WTC11 (cell line): ENCODE data around the gene PDE4A. TPM values are rescaled to one million over a fixed set of nuclear protein-coding genes. Genes with fewer than 3 reads are reported as not detected.

ENCODE experiments used
- ATAC-seq: fragments of 200-7000 bp; cut with Tn5 transposase; 2 replicates; pipeline ENCODE4 v1.10.0; 2021; ENCODE audit warnings: mild to moderate bottlenecking, moderate library complexity
- CTCF ChIA-PET: fragments of 300-600 bp; sonication (Branson Sonifier 250); formaldehyde crosslinking; loops from one replicate; lab custom pipeline; 2021; ENCODE audit warnings: antibody characterized with exemption; lab: Charles Lee
- POLR2A ChIA-PET: fragments of 350-600 bp; sonication (Branson Sonifier 250); formaldehyde crosslinking; loops from one replicate; lab custom pipeline; 2021; ENCODE audit warnings: antibody characterized with exemption; lab: Charles Lee
- DNase-seq: peaks from one replicate; pipeline ENCODE4 v3.0.0; 2021; ENCODE audit warnings: low spot score
- H3K27ac Mint-ChIP-seq: 2 replicates; pipeline ENCODE4 v1.8.0; 2021; ENCODE audit warnings: mixed read lengths
- H3K27me3 Mint-ChIP-seq: 2 replicates; pipeline ENCODE4 v1.8.0; 2021; ENCODE audit warnings: low read depth, mild to moderate bottlenecking, moderate library complexity, mixed read lengths
- H3K36me3 Mint-ChIP-seq: 2 replicates; pipeline ENCODE4 v1.8.0; 2021; ENCODE audit warnings: mixed read lengths
- H3K4me1 Mint-ChIP-seq: 2 replicates; pipeline ENCODE4 v1.8.0; 2022; ENCODE audit warnings: mixed read lengths
- H3K4me3 Mint-ChIP-seq: 2 replicates; pipeline ENCODE4 v1.8.0; 2021; ENCODE audit warnings: mild to moderate bottlenecking, moderate library complexity, mixed read lengths
- H3K9me3 Mint-ChIP-seq: 2 replicates; pipeline ENCODE4 v1.8.0; 2021; ENCODE audit warnings: mixed read lengths
- ARID4B ChIP-seq: sonication (generic); formaldehyde crosslinking; IDR thresholded peaks from 2 replicates; pipeline ENCODE4 v1.8.0; 2023; ENCODE audit warnings: missing genetic modification reagents, mild to moderate bottlenecking, borderline replicate concordance
- ESRRA ChIP-seq: sonication (generic); formaldehyde crosslinking; IDR thresholded peaks from 2 replicates; pipeline ENCODE4 v1.8.1; 2022; ENCODE audit warnings: mild to moderate bottlenecking, missing genetic modification reagents, borderline replicate concordance
- FOXJ3 ChIP-seq: sonication (generic); formaldehyde crosslinking; IDR thresholded peaks from 2 replicates; pipeline ENCODE4 v1.9.0; 2021; ENCODE audit warnings: missing genetic modification reagents, mild to moderate bottlenecking, borderline replicate concordance
- FOXK1 ChIP-seq: sonication (generic); formaldehyde crosslinking; IDR thresholded peaks from 2 replicates; pipeline ENCODE4 v1.8.0; 2022; ENCODE audit warnings: mild to moderate bottlenecking, moderate library complexity, missing genetic modification reagents
- GABPB1 ChIP-seq: sonication (generic); formaldehyde crosslinking; IDR thresholded peaks from 2 replicates; pipeline ENCODE4 v1.8.1; 2023; ENCODE audit warnings: mild to moderate bottlenecking, missing genetic modification reagents
- GTF2I ChIP-seq: fragments of 250-450 bp; sonication (Bioruptor Pico); conservative IDR thresholded peaks from 2 replicates; pipeline ENCODE4 v1.4.0; 2021; ENCODE audit warnings: mild to moderate bottlenecking
- IRF2 ChIP-seq: sonication (generic); formaldehyde crosslinking; IDR thresholded peaks from 2 replicates; pipeline ENCODE4 v1.8.0; 2022; ENCODE audit warnings: low read depth, missing genetic modification reagents, borderline replicate concordance
- JAZF1 ChIP-seq: fragments of 250-450 bp; sonication (Bioruptor Pico); IDR thresholded peaks from 2 replicates; pipeline ENCODE4 v1.9.0; 2021; ENCODE audit warnings: moderate library complexity, mild to moderate bottlenecking, inconsistent platforms
- MLX ChIP-seq: sonication (generic); formaldehyde crosslinking; IDR thresholded peaks from 2 replicates; pipeline ENCODE4 v1.8.1; 2023; ENCODE audit warnings: mild to moderate bottlenecking, missing genetic modification reagents, moderate library complexity
- MYBL2 ChIP-seq: sonication (generic); formaldehyde crosslinking; IDR thresholded peaks from 2 replicates; pipeline ENCODE4 v1.8.1; 2023; ENCODE audit warnings: mild to moderate bottlenecking, moderate library complexity, missing genetic modification reagents
- NFATC4 ChIP-seq: fragments of 250-450 bp; sonication (Bioruptor Pico); IDR thresholded peaks from 2 replicates; pipeline ENCODE4 v1.9.0; 2021; ENCODE audit warnings: mild to moderate bottlenecking
- NR2C2 ChIP-seq: sonication (generic); formaldehyde crosslinking; IDR thresholded peaks from 2 replicates; pipeline ENCODE4 v1.8.0; 2022; ENCODE audit warnings: mild to moderate bottlenecking, missing genetic modification reagents
- PRRX2 ChIP-seq: fragments of 250-450 bp; sonication (Bioruptor Pico); IDR thresholded peaks from 2 replicates; pipeline ENCODE4 v1.8.0; 2021; ENCODE audit warnings: mild to moderate bottlenecking
- SP1 ChIP-seq: sonication (generic); formaldehyde crosslinking; conservative IDR thresholded peaks from 2 replicates; pipeline ENCODE4 v1.8.1; 2022; ENCODE audit warnings: missing genetic modification reagents
- TCF7 ChIP-seq: sonication (generic); formaldehyde crosslinking; IDR thresholded peaks from 2 replicates; pipeline ENCODE4 v1.8.0; 2022; ENCODE audit warnings: mild to moderate bottlenecking, low read depth, missing genetic modification reagents, moderate library complexity
- TEAD1 ChIP-seq: sonication (generic); formaldehyde crosslinking; IDR thresholded peaks from 2 replicates; pipeline ENCODE4 v1.8.0; 2022; ENCODE audit warnings: mild to moderate bottlenecking, missing genetic modification reagents
- USF2 ChIP-seq: sonication (generic); formaldehyde crosslinking; IDR thresholded peaks from 2 replicates; pipeline ENCODE4 v1.8.1; 2023; ENCODE audit warnings: mild to moderate bottlenecking, missing genetic modification reagents, moderate library complexity
- ZBTB21 ChIP-seq: sonication (generic); formaldehyde crosslinking; IDR thresholded peaks from 2 replicates; pipeline ENCODE4 v1.8.1; 2023; ENCODE audit warnings: mild to moderate bottlenecking, missing genetic modification reagents, borderline replicate concordance
- ZBTB43 ChIP-seq: sonication (generic); formaldehyde crosslinking; IDR thresholded peaks from 2 replicates; pipeline ENCODE4 v1.8.1; 2023; ENCODE audit warnings: mild to moderate bottlenecking, missing genetic modification reagents
- ZNF396 ChIP-seq: fragments of 250-450 bp; sonication (Bioruptor Pico); IDR thresholded peaks from 2 replicates; pipeline ENCODE4 v1.8.0; 2021; ENCODE audit warnings: mild to moderate bottlenecking, moderate library complexity, borderline replicate concordance
- ZNF425 ChIP-seq: fragments of 250-450 bp; sonication (Bioruptor Pico); conservative IDR thresholded peaks from 2 replicates; pipeline ENCODE4 v1.9.0; 2021; ENCODE audit warnings: mild to moderate bottlenecking
- total RNA-seq: library from RNA; stranded (reverse); gene quantifications from 3 replicates; pipeline ENCODE4 v1.2.3, GENCODE V29; 2021

Gene PDE4A
- total RNA-seq, 1 experiment from 2014 or later = 5.9 TPM

- no peaks in the 10 kb centered on the region for H3K9me3 Mint-ChIP-seq
- CTCF ChIA-PET = interaction anchor here (0.6 kb wide), 2 partner anchors 36 to 126 kb away, joined by 3 to 4 read pairs; partner anchors contain the start of gene KRI1
- H3K36me3 Mint-ChIP-seq = no peaks in the 10 kb centered on the region
- TF ChIP-seq ESRRA (no peak), IRF2 (no peak), FOXK1 (CRISPR knock-in tag) (no peak), SP1 (CRISPR knock-in tag) (no peak), MLX (CRISPR knock-in tag) (no peak), ZNF425 (no peak), JAZF1 (no peak), FOXJ3 (CRISPR knock-in tag) (no peak), ZBTB43 (CRISPR knock-in tag) (no peak), ZBTB21 (CRISPR knock-in tag) (no peak), GABPB1 (CRISPR knock-in tag) (no peak), ZNF396 (CRISPR knock-in tag) (no peak), PRRX2 (CRISPR knock-in tag) (no peak), USF2 (CRISPR knock-in tag) (no peak), MYBL2 (CRISPR knock-in tag) (no peak)
- TF ChIP-seq, all 79 proteins: peak for 0
- no peak for DNase-seq
- POLR2A ChIA-PET = no interaction called here
- no peak overlapping the region for H3K4me3 Mint-ChIP-seq
- no peaks in the 10 kb centered on the region; the same call in 1 of the 2 replicates for H3K27me3 Mint-ChIP-seq
- no peak for ATAC-seq
- H3K27ac Mint-ChIP-seq = no peak overlapping the region
- H3K4me1 Mint-ChIP-seq = no peaks in the 10 kb centered on the region
These were observed 19.2 kb downstream of the PDE4A start for GRCh38 chr19:10439588-10439987.

GRCh38 chr19:10442698-10443097 lies 22.4 kb downstream of the PDE4A start:
- Mint-ChIP-seq H3K4me3 (no peak overlapping the region), H3K27ac (no peak overlapping the region), H3K4me1 (no peaks in the 10 kb centered on the region), H3K36me3 (no peaks in the 10 kb centered on the region), H3K27me3 (no peaks in the 10 kb centered on the region; the same call in 1 of the 2 replicates), H3K9me3 (no peaks in the 10 kb centered on the region)
- TF ChIP-seq NFATC4 = no peak
- no peak for TF ChIP-seq NR2C2 (CRISPR knock-in tag)
- TF ChIP-seq TCF7 (CRISPR knock-in tag) = no peak
- no peak for ATAC-seq
- POLR2A ChIA-PET = no interaction called here
- no peak for DNase-seq
- CTCF ChIA-PET = interaction anchor here (1.1 kb wide), 1 partner anchor 422 kb away, joined by 3 read pairs; no protein-coding TSS in a partner anchor

GRCh38 chr19:10449037-10449436 lies 28.7 kb downstream of the PDE4A start:
- ATAC-seq (no peak), DNase-seq (no peak)
- ChIA-PET CTCF (interaction anchor here (1.6 to 2.7 kb wide), 2 partner anchors 25 to 32 kb away, joined by 6 to 18 read pairs; no protein-coding TSS in a partner anchor), POLR2A (no interaction called here)
- Mint-ChIP-seq H3K4me3 (no peak overlapping the region), H3K9me3 (no peaks in the 10 kb centered on the region), H3K36me3 (no peaks in the 10 kb centered on the region), H3K27me3 (no peaks in the 10 kb centered on the region; the same call in none of the 2 replicates), H3K4me1 (peaks cover 6% of the 10 kb centered on the region), H3K27ac (no peak overlapping the region)
- TF ChIP-seq SP1 (CRISPR knock-in tag) (no peak), NFATC4 (no peak), ZNF396 (CRISPR knock-in tag) (no peak), GTF2I (CRISPR knock-in tag) (no peak), TEAD1 (no peak), ZBTB21 (CRISPR knock-in tag) (no peak), ARID4B (CRISPR knock-in tag) (no peak), NR2C2 (CRISPR knock-in tag) (no peak)
